Memory B cell (primary cell): ENCODE data around the gene ACOX3.

Experiments used
- ATAC-seq: fragments of 150-1000 bp; cut with Tn5 transposase; 2 replicates; pipeline ENCODE4 v1.10.0; 2021; ENCODE audit warnings: low read depth, mild to moderate bottlenecking, moderate library complexity
- DNase-seq, 2 donors: peaks; one replicate each; pipeline ENCODE4 v3.0.0; 2022; ENCODE audit warnings: low spot score in 2 of 2
- H3K27ac Mint-ChIP-seq: one replicate; pipeline ENCODE4 v1.8.0; 2022; ENCODE audit warnings: mild to moderate bottlenecking, moderate library complexity, mixed read lengths
- H3K27me3 Mint-ChIP-seq: one replicate; pipeline ENCODE4 v1.8.0; 2022; ENCODE audit warnings: mixed read lengths
- H3K36me3 Mint-ChIP-seq: one replicate; pipeline ENCODE4 v1.8.0; 2022; ENCODE audit warnings: mild to moderate bottlenecking, mixed read lengths
- H3K4me1 Mint-ChIP-seq: one replicate; pipeline ENCODE4 v1.8.0; 2022; ENCODE audit warnings: mixed read lengths
- H3K4me3 Mint-ChIP-seq: one replicate; pipeline ENCODE4 v1.8.0; 2022; ENCODE audit warnings: mild to moderate bottlenecking, moderate library complexity, mixed read lengths
- H3K9me3 Mint-ChIP-seq: one replicate; pipeline ENCODE4 v1.8.0; 2022; ENCODE audit warnings: mixed read lengths

Gene ACOX3

DNA sequence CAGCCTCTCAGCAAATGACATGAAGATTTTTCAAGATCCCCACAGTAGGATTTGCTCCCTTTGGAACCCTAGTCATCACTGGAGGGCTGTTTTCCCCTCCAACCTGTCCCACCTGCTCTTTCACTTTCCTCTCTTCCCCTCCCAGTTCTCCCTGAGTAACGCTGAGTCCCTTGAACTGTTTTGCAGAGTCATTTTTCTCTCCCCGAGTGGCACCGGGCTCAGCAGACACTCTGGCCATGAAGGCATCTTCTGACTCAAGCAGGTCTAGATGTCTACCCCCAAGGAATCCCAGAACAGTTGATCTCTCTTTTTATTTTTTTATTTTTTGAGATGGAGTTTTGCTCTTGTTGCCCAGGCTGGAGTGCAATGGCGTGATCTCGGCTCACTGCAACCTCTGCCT, 118.8 kb downstream of the ACOX3 start:
- Mint-ChIP-seq H3K4me3 (no peak overlapping the region), H3K9me3 (peaks cover 2% of the 10 kb centered on the region), H3K27ac (no peak overlapping the region), H3K27me3 (peaks cover 2% of the 10 kb centered on the region), H3K36me3 (no peaks in the 10 kb centered on the region), H3K4me1 (no peaks in the 10 kb centered on the region)
- no peak for ATAC-seq
- DNase-seq: no peak

DNA sequence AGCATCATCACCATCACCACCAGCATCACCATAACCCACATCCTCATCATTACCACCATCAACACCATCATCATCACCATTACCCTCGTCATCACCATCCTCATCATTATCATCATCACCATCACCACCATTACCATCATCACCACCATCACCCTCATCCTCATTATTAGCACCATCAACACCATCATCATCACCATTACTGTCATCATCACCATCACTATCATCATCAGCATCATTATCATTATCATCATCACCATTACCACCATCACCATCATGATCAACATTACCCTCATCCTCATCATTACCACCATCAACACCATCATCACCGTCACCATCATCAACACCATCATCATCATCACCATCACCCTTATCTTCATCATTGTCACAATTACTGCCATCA, 119.3 kb downstream of the ACOX3 start:
- no peak for ATAC-seq
- Mint-ChIP-seq H3K4me1 (no peaks in the 10 kb centered on the region), H3K27ac (no peak overlapping the region), H3K9me3 (peaks cover 2% of the 10 kb centered on the region), H3K27me3 (peaks cover 4% of the 10 kb centered on the region), H3K4me3 (no peak overlapping the region), H3K36me3 (no peaks in the 10 kb centered on the region)
- no peak for DNase-seq

DNA sequence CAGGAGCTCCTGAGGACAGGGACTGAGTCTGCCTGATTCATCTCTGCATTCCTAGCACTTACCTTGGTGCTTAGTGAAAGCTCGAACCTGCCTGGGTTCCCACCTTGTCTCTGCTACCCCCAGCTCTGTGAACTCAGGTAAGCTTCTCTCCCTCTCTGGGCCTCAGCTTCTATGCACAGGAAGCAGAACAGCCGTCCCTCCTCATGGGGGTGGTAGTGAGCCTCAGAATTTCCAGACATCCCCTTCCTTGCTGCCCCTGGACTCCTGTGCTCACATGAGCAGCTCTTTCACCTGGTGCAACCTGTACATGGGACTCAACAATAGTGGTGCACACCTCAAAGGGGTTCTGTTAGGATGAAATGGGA, 120.2 kb downstream of the ACOX3 start:
- DNase-seq (no peak), ATAC-seq (no peak)
- Mint-ChIP-seq H3K4me3 (no peak overlapping the region), H3K36me3 (no peaks in the 10 kb centered on the region), H3K9me3 (peaks cover 2% of the 10 kb centered on the region), H3K4me1 (peaks cover 2% of the 10 kb centered on the region), H3K27ac (no peak overlapping the region), H3K27me3 (peaks cover 4% of the 10 kb centered on the region)

DNA sequence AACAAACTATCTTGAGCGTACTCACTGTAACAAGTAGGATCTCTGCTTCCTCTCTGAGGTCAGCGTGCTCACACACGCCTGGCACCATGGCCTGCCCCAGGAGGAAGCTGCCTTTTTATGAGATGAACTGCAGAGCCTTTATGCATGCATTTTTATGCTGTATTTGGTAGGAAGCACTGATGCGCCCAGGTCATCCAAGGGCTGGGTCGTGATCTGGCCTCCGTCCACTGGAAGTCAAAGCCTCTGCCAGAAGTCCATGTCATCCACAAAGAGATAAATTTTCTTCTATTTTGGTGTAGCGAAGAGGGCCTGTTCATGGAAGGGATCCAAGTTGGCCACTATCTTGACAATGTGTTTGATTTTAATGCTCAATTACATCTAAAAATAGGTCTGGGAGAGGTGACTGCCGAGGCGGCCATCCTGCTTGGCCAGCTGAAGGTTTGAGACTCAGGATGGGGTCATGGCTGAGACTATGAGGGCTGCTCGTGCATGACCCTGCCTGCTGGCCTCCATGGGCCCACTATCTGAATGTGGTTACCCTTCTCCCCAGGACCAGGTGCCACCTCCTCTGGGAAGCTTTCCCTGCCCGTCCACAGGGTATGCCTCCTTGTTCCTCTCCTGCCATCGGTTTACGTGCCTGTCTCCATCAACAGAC, 120.7 kb downstream of the ACOX3 start:
- DNase-seq (no peak), ATAC-seq (no peak)
- H3K9me3 Mint-ChIP-seq: peaks cover 2% of the 10 kb centered on the region
- no peak overlapping the region for H3K4me3 Mint-ChIP-seq
- peaks cover 2% of the 10 kb centered on the region for H3K4me1 Mint-ChIP-seq
- peaks cover 4% of the 10 kb centered on the region for H3K27me3 Mint-ChIP-seq
- H3K36me3 Mint-ChIP-seq: no peaks in the 10 kb centered on the region
- no peak overlapping the region for H3K27ac Mint-ChIP-seq

DNA sequence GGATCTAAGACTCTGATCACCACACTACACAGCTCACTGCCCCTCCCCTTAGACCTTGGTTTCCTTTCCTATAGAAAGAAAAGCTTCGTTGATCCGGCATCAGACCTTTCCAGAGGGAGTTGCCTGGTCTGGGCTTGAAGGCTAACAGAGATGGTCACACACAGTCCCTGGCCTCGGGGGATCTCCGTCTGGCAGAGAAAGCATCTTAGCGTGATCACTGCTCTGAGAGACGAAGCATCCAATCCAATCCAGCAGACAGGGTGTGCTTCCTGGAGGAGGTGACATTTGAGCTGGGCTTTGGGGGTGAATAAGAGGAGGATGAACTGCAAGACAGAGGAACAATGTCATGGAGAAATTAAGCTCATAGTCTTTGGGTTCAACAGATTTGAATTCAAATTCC, 121.5 kb downstream of the ACOX3 start:
- Mint-ChIP-seq H3K4me1 (peaks cover 2% of the 10 kb centered on the region), H3K9me3 (no peaks in the 10 kb centered on the region), H3K27ac (no peak overlapping the region), H3K4me3 (no peak overlapping the region), H3K36me3 (no peaks in the 10 kb centered on the region), H3K27me3 (peaks cover 2% of the 10 kb centered on the region)
- DNase-seq (no peak), ATAC-seq (no peak)

DNA sequence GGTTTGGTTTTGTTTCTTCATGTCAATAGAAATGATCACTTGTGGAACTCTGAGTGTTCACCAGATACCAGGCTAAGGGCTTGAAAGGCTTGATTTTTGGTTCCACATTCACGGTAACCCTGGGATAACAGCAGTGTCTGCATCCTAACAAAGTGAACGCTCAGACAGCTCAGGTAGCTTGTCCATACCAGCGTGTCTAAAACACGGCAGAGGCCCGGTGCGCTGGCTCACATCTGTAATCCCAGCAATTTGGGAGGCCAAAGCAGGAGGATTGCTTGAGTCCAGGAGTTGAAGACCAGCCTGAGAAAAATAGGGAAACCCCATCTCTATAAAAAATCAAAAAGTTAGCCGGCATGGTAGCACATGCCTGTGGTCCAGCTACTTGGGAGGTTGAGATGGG, 122.0 kb downstream of the ACOX3 start:
- no peak for ATAC-seq
- Mint-ChIP-seq H3K9me3 (peaks cover 3% of the 10 kb centered on the region), H3K36me3 (no peaks in the 10 kb centered on the region), H3K4me3 (no peak overlapping the region), H3K4me1 (peaks cover 2% of the 10 kb centered on the region), H3K27ac (no peak overlapping the region), H3K27me3 (peaks cover 2% of the 10 kb centered on the region)
- no peak for DNase-seq

DNA sequence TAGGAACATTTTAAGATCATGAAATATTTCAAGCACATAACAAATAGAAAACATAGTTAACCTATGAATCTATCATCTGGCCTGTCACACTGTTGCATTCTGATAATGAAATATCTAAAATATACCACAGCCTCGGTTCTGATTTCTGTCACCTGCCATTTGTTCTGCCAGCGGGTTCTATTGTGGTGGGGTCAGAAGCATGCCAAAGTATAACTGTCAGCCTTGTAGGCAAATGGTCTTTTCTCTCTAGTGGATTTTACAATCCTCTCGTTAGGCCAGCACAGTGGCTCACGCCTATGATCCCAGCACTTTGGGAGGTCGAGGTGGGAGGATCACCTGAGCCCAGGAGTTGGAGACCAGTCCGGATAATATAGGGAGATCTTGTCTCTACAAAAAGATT, 123.0 kb downstream of the ACOX3 start:
- Mint-ChIP-seq H3K27me3 (peaks cover 4% of the 10 kb centered on the region), H3K9me3 (peaks cover 7% of the 10 kb centered on the region), H3K27ac (no peak overlapping the region), H3K4me1 (peaks cover 2% of the 10 kb centered on the region), H3K4me3 (no peak overlapping the region), H3K36me3 (no peaks in the 10 kb centered on the region)
- DNase-seq (no peak), ATAC-seq (no peak)

DNA sequence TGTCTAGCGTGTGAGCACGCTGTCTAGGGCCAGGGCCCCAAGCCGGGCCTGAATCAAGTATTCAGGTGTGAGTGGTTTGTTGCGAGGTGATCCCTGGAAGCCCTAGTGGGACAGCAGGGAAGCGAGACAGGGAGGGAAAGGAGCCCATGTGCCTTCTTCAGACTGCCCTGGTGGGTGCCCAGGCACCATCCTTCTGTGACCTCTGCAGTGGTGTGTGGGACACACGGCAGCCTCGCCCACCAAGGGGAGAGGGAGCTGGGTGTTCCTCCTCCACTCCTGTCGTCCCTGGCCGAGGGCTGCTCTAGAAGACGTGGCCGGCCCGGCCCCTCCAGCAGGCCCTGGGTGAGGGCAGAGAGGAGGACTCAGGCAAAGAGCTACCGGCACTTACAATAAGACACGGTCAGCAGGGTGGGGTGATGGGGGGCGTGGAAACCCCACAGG, 123.6 kb downstream of the ACOX3 start:
- no peak for ATAC-seq
- Mint-ChIP-seq H3K36me3 (no peaks in the 10 kb centered on the region), H3K27ac (no peak overlapping the region), H3K9me3 (peaks cover 7% of the 10 kb centered on the region), H3K4me1 (peaks cover 2% of the 10 kb centered on the region), H3K27me3 (peaks cover 6% of the 10 kb centered on the region), H3K4me3 (no peak overlapping the region)
- no peak for DNase-seq
